NCI-H82 treated with DMSO at 0.1 percent for 48 hours (cell line): ENCODE data around the gene LGR5.
"Not testable (repeated sequence)": the region's sequence is repeated elsewhere in the genome, so short reads cannot be mapped to it uniquely, and the experiment has no call there.

Experiments used
- DNase-seq: peaks from one replicate; lab custom pipeline; 2025; ENCODE audit not compliant: unreplicated experiment; lab: John Stamatoyannopoulos, UW

Gene LGR5

GRCh38 chr12:71546322-71546861 is 106.8 kb downstream of the LGR5 start:
- no peak for DNase-seq

DNA sequence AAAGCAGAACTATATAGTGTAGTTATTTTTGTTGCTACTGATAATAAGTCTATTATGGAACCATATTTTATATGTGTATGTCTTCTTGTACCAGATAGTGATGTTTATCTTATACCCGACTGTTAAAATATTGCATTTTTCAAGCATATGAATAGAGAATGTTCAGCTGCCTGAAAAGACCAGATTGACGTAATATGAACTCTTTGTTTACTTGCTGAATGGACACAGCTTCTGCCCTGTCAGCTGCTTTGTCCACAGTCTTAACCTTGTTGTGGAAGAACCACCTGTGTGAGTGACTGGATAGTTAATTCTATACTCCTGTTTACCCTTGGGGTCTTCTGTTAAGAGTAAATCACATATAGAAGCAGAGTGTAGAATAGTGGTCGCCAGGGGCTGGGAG is 109.3 kb downstream of the LGR5 start:
- DNase-seq, result no peak

DNA sequence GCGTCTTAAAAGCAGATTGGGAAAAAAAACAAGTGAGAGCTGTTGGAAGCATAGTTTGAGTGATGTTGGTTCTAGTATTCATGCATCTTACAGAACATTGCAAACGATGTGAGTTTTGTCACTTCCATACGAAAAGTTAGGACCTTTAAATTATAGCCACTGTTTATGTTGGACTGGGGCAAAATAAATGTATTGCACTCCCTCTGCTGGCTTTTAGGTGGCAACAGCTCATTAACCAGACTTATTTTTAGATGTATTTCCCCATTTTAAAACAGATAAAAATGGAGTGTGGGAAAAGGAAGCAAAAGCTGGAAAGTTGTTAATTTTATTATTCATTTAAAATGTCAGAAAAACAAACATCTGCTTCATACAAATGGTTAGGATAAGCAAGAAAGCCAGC is 111.9 kb downstream of the LGR5 start:
- DNase-seq, result no peak

- DNase-seq, result no peak
Measured at GRCh38 chr12:71552728-71553501, 113.3 kb downstream of the LGR5 start.

GRCh38 chr12:71555191-71555590 is 115.6 kb downstream of the LGR5 start:
- peak; percentile 71 for DNase-seq

DNA sequence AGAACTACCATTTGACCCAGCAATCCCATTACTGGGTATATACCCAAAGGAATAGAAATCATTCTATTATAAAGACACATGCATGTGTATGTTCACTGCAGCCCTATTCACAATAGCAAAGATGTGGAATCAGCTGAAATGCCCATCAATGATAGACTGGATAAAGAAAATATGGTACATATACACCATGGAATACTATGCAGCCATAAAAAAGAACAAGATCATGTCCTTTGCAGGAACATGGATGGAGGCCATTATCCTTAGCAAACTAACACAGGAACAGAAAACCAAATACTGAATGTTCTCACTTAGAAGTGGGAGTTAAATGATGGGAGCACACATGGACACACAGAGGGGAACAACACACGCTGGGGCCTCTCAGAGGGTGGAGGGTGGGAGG is 116.2 kb downstream of the LGR5 start:
- DNase-seq, result not testable (repeated sequence)

GRCh38 chr12:71556448-71556847 is 116.8 kb downstream of the LGR5 start:
- no peak for DNase-seq

DNA sequence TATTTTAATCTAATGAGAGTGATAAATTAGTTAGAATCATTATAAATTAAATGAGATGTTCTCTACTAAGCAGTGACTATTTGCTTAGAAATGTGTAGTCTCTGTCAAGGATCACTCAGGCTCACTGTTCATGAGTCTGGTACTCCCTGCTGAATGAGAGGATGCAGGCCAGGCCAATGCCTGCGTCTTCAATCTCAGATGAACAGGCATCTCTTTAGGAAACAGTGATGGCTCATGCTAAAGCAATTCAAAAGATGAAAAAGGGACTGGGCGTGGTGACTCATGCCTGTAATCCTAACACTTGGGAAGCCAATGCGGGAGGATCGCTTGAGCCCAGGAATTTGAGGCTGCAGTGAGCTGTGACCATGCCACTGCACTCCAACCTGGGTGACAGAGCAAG is 117.3 kb downstream of the LGR5 start:
- no peak for DNase-seq

GRCh38 chr12:71558445-71558844 is 118.8 kb downstream of the LGR5 start:
- no peak for DNase-seq

DNA sequence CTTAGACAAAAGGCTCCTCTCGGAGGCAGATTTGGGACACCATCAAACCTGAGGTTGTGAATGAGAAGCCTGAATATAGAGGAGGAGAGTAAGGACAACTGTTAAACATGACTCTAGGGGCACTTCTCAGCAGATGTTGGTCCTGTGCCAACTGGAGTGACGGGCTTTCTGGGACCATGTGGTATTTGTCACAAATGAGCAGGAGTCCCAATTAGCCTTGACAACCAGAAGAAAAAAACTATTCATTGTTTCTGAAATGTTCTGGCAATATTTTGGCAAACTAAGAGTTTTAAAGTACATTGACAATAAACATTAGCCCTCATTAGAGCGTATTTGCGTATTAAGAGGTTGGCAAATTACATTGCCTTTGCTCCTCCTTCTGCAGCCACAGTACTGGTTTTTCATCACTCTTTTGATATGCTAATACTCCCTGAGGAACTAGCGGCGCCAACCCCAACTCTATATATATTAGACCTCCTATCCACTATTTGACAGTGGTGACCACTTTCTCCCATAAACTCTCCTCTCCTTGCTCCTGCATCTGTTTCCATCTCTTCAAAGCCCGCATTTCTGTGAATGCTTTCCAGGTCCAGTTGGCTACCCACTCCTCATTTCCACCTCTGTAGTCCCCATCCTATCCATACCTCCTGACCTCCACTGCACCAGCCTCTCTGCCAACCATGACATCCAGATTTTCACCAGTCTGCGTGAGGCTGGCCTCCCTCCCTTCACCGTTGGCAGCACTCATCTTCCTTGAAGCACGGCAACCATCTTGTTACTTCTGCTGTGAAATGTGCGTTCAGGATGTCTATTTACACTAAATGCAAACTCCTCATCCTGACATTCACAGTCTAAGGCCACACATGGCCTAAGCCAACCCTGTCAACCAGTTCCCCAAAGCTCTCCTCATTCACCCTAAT is 123.3 kb downstream of the LGR5 start:
- DNase-seq, result no peak

- no peak for DNase-seq
Measured at GRCh38 chr12:71565535-71565934, 125.9 kb downstream of the LGR5 start.

DNA sequence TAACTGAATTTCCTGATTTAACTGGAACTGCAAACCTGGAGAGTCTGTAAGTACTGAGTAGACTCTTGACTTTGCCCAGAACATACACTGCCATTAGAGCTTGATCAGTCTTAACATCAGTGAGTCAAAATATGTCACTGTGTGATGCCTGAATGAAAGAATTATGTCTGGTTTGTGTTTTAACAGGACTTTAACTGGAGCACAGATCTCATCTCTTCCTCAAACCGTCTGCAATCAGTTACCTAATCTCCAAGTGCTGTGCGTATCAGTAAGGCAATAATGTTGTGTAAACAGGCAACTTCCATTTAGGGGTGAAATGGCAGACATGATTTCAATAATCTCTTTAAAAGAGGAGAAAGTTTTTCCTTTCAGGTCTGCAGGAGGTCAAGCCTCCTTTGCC is 127.1 kb downstream of the LGR5 start:
- DNase-seq, result no peak

- DNase-seq, result no peak
Measured at GRCh38 chr12:71567537-71567936, 127.9 kb downstream of the LGR5 start.

GRCh38 chr12:71569885-71570284 is 130.3 kb downstream of the LGR5 start:
- DNase-seq, result not testable (repeated sequence)

GRCh38 chr12:71576496-71576895 is 136.9 kb downstream of the LGR5 start:
- peak; percentile 16 for DNase-seq

- no peak for DNase-seq
Measured at GRCh38 chr12:71578694-71579258, 139.2 kb downstream of the LGR5 start.

DNA sequence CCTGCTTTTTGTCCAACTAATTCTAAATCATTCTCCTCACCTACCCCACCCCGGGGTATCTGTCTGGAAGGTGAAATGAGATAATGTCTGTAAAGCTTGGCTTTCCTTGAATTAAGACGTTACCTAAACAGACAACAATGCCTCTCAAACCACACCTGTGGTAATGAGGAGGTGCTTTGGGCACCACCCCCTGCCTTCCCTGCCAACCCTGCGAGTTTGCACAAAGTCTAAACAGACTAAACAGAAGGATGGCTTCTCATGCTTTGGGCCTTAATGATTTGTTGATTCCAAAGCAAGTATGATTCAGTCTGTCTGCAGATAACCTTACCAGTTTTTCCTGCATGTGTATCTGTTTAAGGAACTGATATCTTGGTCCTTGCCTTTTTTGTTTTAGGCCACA is 141.6 kb downstream of the LGR5 start:
- DNase-seq, result no peak

GRCh38 chr12:71582925-71583324 is 143.3 kb downstream of the LGR5 start:
- no peak for DNase-seq

GRCh38 chr12:71584356-71584755 is 144.8 kb downstream of the LGR5 start:
- no peak for DNase-seq

- DNase-seq, result no peak
Measured at GRCh38 chr12:71585218-71585617, 145.6 kb downstream of the LGR5 start.

- no peak for DNase-seq
Measured at GRCh38 chr12:71587012-71587411, 147.4 kb downstream of the LGR5 start.

DNA sequence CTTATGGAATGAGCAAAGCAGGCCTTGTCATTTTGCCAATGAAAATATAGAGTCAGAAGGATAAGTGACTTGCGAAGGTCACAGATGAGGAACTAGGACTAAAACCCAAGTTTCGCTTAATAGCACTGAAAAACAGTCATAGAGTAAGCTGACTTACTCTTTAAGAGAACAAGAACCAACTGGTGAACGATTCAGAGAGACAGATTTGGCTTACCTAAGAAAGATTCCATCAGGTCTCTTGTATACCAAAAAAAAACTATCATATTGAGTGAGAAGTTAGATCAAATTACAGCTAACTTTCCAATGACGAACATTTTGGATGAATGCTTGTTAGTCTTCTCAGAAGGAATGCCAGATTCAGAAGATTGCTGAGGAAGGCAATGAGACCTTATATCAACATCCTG is 149.9 kb downstream of the LGR5 start:
- no peak for DNase-seq
